Vagina (tissue), 2 donors: ENCODE results near the gene MMP27.

Experiments
- POLR2AphosphoS5 ChIP-seq, 2 donors: sonication (generic); formaldehyde crosslinking; IDR thresholded peaks; one replicate each; pipeline ENCODE4 v1.9.0; 2017; ENCODE audit warnings: antibody characterized with exemption in 2 of 2, mild to moderate bottlenecking in 2 of 2, low read depth in 1 of 2; ENCODE audit not compliant: insufficient read depth in 1 of 2
- TF ChIP-seq, protein P1 (sequence below), 3 experiments: fragments of 450-650 bp in 2 of 3; fragments of 200-600 bp in 1 of 3; sonication (generic) in 1 of 3; IDR thresholded peaks; one replicate each; pipeline ENCODE4 v1.5.1; 2017 to 2019; ENCODE audit warnings: antibody characterized with exemption in 3 of 3, mild to moderate bottlenecking in 2 of 3, moderate library complexity in 2 of 3

DNA sequence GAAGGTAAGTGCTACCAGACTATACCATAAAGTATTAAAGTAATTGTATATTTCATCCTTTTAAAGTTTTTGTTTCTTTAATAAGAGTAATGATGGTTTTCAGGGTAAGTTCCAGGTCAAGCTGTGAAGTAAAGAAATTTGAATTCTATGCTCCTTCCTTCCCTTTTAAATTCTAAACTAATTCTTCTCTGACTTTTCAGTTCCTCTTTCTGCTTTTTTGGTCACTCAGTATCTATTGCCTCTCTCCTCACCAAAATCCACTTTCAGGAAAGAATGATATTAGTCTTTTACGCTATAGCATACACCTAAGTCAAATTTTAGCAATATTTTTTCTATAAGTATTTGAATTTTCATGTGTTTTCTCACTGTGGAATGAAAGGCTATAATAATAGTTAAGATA lies 11.0 kb upstream of the MMP27 start:
- TF ChIP-seq, protein P1, sequence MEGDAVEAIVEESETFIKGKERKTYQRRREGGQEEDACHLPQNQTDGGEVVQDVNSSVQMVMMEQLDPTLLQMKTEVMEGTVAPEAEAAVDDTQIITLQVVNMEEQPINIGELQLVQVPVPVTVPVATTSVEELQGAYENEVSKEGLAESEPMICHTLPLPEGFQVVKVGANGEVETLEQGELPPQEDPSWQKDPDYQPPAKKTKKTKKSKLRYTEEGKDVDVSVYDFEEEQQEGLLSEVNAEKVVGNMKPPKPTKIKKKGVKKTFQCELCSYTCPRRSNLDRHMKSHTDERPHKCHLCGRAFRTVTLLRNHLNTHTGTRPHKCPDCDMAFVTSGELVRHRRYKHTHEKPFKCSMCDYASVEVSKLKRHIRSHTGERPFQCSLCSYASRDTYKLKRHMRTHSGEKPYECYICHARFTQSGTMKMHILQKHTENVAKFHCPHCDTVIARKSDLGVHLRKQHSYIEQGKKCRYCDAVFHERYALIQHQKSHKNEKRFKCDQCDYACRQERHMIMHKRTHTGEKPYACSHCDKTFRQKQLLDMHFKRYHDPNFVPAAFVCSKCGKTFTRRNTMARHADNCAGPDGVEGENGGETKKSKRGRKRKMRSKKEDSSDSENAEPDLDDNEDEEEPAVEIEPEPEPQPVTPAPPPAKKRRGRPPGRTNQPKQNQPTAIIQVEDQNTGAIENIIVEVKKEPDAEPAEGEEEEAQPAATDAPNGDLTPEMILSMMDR (IDR thresholded peaks at IDR 0.05) = no peak
- no peak for TF ChIP-seq POLR2AphosphoS5 (IDR thresholded peaks at IDR 0.05; ENCODE audit: insufficient read depth in 1 of 2, low read depth in 1 of 2)
